OCI-LY3 (cell line): Measurements from ENCODE around the gene SSBP2.

Experiments
- H2AFZ ChIP-seq: fragments of 200-600, 300-600 bp; shearing (Covaris generic); 2 replicates; pipeline ENCODE4 v1.6.0; 2014; ENCODE audit warnings: antibody characterized with exemption, low read depth, low read length
- H3K27ac ChIP-seq: fragments of 200-600, 300-600 bp; sonication (generic); 2 replicates; pipeline ENCODE4 v1.5.1; 2014; ENCODE audit warnings: mild to moderate bottlenecking, low read length, moderate library complexity, mixed read lengths
- H3K27me3 ChIP-seq: fragments of 200-600, 300-600 bp; sonication (generic); 2 replicates; pipeline ENCODE4 v1.6.1; 2014; ENCODE audit warnings: low read depth, low read length, mixed read lengths
- H3K36me3 ChIP-seq: fragments of 200-600, 300-600 bp; sonication (generic); replicated peaks from 2 replicates; pipeline ENCODE3; 2014; ENCODE audit warnings: low read depth, low read length, mixed read lengths
- H3K4me1 ChIP-seq: fragments of 300-600, 200-600 bp; sonication (generic); 2 replicates; pipeline ENCODE4 v1.6.1; 2014; ENCODE audit warnings: low read length, mixed read lengths
- H3K4me2 ChIP-seq: fragments of 200-600, 300-600 bp; sonication (generic); 2 replicates; pipeline ENCODE4 v1.6.1; 2014; ENCODE audit warnings: low read length, mixed read lengths
- H3K4me3 ChIP-seq: fragments of 300-600, 200-600 bp; sonication (generic); 2 replicates; pipeline ENCODE4 v1.5.1; 2014; ENCODE audit warnings: antibody characterized with exemption, mild to moderate bottlenecking, low read length, moderate library complexity
- H3K79me2 ChIP-seq: fragments of 300-600, 200-600 bp; shearing (Covaris generic); 2 replicates; pipeline ENCODE4 v1.6.1; 2014; ENCODE audit warnings: mild to moderate bottlenecking, low read length, mixed read lengths
- H3K9ac ChIP-seq: fragments of 300-600, 200-600 bp; shearing (Covaris generic); 2 replicates; pipeline ENCODE4 v1.6.0; 2014; ENCODE audit warnings: mild to moderate bottlenecking, low read length, moderate library complexity
- H3K9me3 ChIP-seq: fragments of 200-600, 300-600 bp; shearing (Covaris generic); 2 replicates; pipeline ENCODE4 v1.6.1; 2014; ENCODE audit warnings: low read length, mixed read lengths; ENCODE audit not compliant: insufficient read depth
- H4K20me1 ChIP-seq: fragments of 200-600, 300-600 bp; sonication (generic); 2 replicates; pipeline ENCODE4 v1.6.1; 2016; ENCODE audit warnings: low read length, mixed read lengths; ENCODE audit not compliant: insufficient read depth
- EZH2phosphoT487 ChIP-seq: fragments of 200-600 bp; shearing (Covaris generic); IDR thresholded peaks from 2 replicates; pipeline ENCODE4 v1.6.1; 2018; ENCODE audit warnings: antibody characterized with exemption, mixed run types, low read depth
- TF ChIP-seq, protein P1 (sequence below): fragments of 200-600, 300-600 bp; sonication (generic); IDR thresholded peaks from 2 replicates; pipeline ENCODE4 v1.5.1; 2014; ENCODE audit warnings: antibody characterized with exemption, low read length, low read depth

The SSBP2 gene

DNA sequence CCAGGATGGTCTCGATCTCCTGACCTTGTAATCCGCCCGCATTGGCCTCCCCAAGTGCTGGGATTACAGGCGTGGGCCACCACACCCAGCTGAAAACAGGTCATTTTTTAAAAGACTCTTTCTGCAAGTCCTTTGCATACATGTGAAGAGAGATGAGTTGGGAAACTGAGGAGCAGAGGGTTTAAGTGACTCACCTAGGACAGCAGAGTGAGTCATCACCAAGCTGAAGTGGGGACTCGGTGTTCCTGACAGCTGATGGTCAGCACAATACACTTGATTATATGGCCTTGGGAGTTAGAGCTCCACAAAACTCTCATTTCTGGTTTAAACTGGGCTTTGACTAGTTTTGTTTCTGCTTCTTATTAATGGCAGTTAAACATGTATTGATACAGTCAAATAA lies 38.1 kb upstream of the SSBP2 start:
- Histone ChIP-seq H3K4me1 (peaks cover 4% of the 10 kb centered on the region; the same call in 1 of the 2 replicates), H3K4me3 (no peak overlapping the region), H4K20me1 (no peaks in the 10 kb centered on the region), H3K4me2 (no peak overlapping the region), H2AFZ (no peak overlapping the region), H3K9ac (no peak overlapping the region), H3K27ac (no peak overlapping the region), H3K79me2 (no peaks in the 10 kb centered on the region), H3K36me3 (no peaks in the 10 kb centered on the region), H3K9me3 (no peaks in the 10 kb centered on the region), H3K27me3 (no peaks in the 10 kb centered on the region)
- no peak for TF ChIP-seq EZH2phosphoT487
- TF ChIP-seq, protein P1, sequence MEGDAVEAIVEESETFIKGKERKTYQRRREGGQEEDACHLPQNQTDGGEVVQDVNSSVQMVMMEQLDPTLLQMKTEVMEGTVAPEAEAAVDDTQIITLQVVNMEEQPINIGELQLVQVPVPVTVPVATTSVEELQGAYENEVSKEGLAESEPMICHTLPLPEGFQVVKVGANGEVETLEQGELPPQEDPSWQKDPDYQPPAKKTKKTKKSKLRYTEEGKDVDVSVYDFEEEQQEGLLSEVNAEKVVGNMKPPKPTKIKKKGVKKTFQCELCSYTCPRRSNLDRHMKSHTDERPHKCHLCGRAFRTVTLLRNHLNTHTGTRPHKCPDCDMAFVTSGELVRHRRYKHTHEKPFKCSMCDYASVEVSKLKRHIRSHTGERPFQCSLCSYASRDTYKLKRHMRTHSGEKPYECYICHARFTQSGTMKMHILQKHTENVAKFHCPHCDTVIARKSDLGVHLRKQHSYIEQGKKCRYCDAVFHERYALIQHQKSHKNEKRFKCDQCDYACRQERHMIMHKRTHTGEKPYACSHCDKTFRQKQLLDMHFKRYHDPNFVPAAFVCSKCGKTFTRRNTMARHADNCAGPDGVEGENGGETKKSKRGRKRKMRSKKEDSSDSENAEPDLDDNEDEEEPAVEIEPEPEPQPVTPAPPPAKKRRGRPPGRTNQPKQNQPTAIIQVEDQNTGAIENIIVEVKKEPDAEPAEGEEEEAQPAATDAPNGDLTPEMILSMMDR: no peak

DNA sequence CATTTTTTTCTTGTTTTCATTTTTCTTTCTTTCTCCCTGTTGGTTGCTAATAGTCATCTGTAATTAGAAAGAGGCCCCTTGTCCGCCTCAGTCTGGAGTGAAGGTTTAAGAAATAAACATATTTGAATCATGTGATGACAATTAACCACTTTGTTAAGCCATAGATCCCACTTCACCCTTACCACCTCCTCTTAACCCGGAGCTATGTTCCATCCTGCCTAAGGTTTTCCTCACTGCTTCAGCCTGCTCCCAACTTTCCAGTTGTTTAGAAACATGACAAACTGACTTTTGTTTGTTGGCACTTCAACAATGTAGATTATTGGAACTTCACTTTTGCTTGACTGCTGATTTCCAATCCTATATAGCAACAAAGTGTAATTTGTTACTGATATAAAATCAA lies 37.4 kb upstream of the SSBP2 start:
- no peak for TF ChIP-seq EZH2phosphoT487
- TF ChIP-seq, protein P1: no peak
- H3K4me1 ChIP-seq: peaks cover 4% of the 10 kb centered on the region; the same call in 1 of the 2 replicates

DNA sequence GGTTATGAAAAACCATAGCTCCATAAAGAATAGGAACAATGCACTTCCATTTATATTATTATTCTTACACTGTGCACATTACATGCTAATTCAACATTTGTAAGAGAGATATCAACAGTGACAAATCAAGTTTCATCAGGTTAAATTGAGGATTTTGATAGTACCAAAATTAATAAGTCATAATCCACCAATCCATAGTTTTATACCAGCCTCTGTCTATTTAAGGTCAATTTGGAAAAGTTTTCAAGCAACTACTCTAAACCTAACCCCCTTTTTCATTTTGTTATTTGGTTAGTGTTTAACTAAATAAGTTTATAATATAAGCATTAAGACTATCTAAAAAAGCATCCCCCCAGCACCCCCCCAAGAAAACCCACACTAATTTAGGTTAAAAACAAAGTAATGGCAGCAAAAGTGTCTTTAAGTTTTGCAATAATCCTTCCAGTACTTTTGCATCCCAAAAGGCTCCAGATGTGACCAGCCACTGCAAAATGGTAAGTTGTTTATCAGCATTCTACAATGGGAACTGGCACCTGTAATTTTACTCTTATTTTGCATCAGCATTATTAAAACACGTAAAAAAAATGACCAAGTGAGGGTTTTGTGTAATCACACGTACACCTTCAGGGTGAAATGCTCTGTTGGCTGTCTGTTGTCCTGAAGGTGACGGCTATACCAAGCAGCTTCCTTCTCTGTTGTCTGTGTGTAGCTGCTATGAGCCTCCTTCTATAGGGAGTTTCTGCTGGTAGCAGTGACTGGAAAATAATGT lies 36.8 kb upstream of the SSBP2 start:
- Histone ChIP-seq H3K27me3 (no peaks in the 10 kb centered on the region), H3K27ac (no peak overlapping the region), H3K36me3 (no peaks in the 10 kb centered on the region), H3K4me2 (no peak overlapping the region), H3K9me3 (no peaks in the 10 kb centered on the region), H3K4me1 (peaks cover 4% of the 10 kb centered on the region; the same call in 1 of the 2 replicates), H2AFZ (peak overlapping the region; percentile 45; the same call in 1 of the 2 replicates), H4K20me1 (no peaks in the 10 kb centered on the region), H3K9ac (no peak overlapping the region), H3K4me3 (no peak overlapping the region), H3K79me2 (no peaks in the 10 kb centered on the region)
- TF ChIP-seq, protein P1: no peak
- no peak for TF ChIP-seq EZH2phosphoT487

More for the DNA sequence above, 37.4 kb upstream of the SSBP2 start:
- H3K9ac ChIP-seq: no peak overlapping the region
- no peak overlapping the region for H3K27ac ChIP-seq
- H3K4me3 ChIP-seq: no peak overlapping the region
- H3K9me3 ChIP-seq: no peaks in the 10 kb centered on the region
- no peaks in the 10 kb centered on the region for H4K20me1 ChIP-seq
- H3K4me2 ChIP-seq: no peak overlapping the region
- no peaks in the 10 kb centered on the region for H3K36me3 ChIP-seq
- no peak overlapping the region for H2AFZ ChIP-seq
- H3K79me2 ChIP-seq: no peaks in the 10 kb centered on the region
- no peaks in the 10 kb centered on the region for H3K27me3 ChIP-seq

DNA sequence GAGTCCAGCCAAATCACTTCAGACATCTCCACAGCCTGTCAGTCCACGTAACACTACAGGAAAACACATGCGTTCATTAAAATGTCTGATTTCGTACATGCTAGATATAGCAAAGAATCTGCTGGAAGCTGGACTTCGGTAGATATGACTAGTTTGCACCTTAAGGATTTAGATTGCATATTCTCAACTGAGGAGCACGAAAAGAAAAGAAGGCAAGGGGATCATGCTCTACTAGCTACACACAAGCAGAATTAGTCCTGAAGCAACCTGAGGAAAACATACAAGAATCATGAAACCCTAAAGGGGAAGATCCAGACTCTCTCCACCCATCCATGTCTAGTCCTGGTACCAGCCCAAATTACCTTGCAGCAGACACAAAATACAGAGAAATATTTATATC lies 36.1 kb upstream of the SSBP2 start:
- Histone ChIP-seq H3K36me3 (no peaks in the 10 kb centered on the region), H3K79me2 (no peaks in the 10 kb centered on the region), H3K27me3 (no peaks in the 10 kb centered on the region), H3K4me3 (no peak overlapping the region), H2AFZ (no peak overlapping the region), H3K27ac (no peak overlapping the region), H3K4me1 (peaks cover 4% of the 10 kb centered on the region; the same call in 1 of the 2 replicates), H4K20me1 (no peaks in the 10 kb centered on the region), H3K9me3 (no peaks in the 10 kb centered on the region), H3K4me2 (no peak overlapping the region), H3K9ac (no peak overlapping the region)
- TF ChIP-seq, protein P1: no peak
- TF ChIP-seq EZH2phosphoT487: no peak
